K562 (cell line): ENCODE data around the gene RHEB. TPM values are rescaled to one million over a fixed set of nuclear protein-coding genes. Genes with fewer than 3 reads are reported as not detected.

Source experiments
- BCOR ChIP-seq: fragments of 450-650 bp; IDR thresholded peaks from 2 replicates; pipeline ENCODE4 v1.6.1; 2016
- CAMTA2 ChIP-seq: fragments of 250-450 bp; sonication (Bioruptor Pico); conservative IDR thresholded peaks from 2 replicates; pipeline ENCODE4 v1.5.1; 2022
- ESRRA ChIP-seq: fragments of 450-650 bp; IDR thresholded peaks from 2 replicates; pipeline ENCODE4 v1.6.1; 2014; ENCODE audit warnings: low read depth, mild to moderate bottlenecking, moderate library complexity, borderline replicate concordance
- HNRNPUL1 ChIP-seq: fragments of 200-400 bp; formaldehyde crosslinking; IDR thresholded peaks from 2 replicates; pipeline ENCODE4 v1.6.1; 2017; ENCODE audit warnings: low read length
- MBD2 ChIP-seq: sonication (generic); IDR thresholded peaks from 2 replicates; pipeline ENCODE4 v1.6.1; 2016; ENCODE audit warnings: low read depth, borderline replicate concordance
- NFYB ChIP-seq: IDR thresholded peaks from 2 replicates; pipeline ENCODE4 v1.6.1; 2011; ENCODE audit warnings: mild to moderate bottlenecking, moderate library complexity; ENCODE audit not compliant: insufficient read length; ENCODE audit errors: extremely low read depth
- RHOXF2B ChIP-seq: fragments of 250-450 bp; sonication (Bioruptor Pico); conservative IDR thresholded peaks from 2 replicates; pipeline ENCODE4 v1.5.1; 2021
- SMAD3 ChIP-seq: fragments of 450-650 bp; formaldehyde crosslinking; conservative IDR thresholded peaks from 2 replicates; pipeline ENCODE4 v1.4.0; 2020; ENCODE audit warnings: mild to moderate bottlenecking
- TEAD4 ChIP-seq, 2 experiments: sonication (generic) in 1 of 2; formaldehyde crosslinking in 1 of 2; IDR thresholded peaks; 2 replicates each; pipeline versions ENCODE4 v1.6.1 to v1.8.0; 2012 to 2022; ENCODE audit warnings: borderline replicate concordance in 1 of 2, inconsistent platforms in 1 of 2, low read length in 1 of 2, mild to moderate bottlenecking in 1 of 2, missing genetic modification reagents in 1 of 2
- ZNF175 ChIP-seq: fragments of 200-800 bp; sonication (Bioruptor generic); IDR thresholded peaks from 2 replicates; pipeline ENCODE4 v1.6.1; 2016; ENCODE audit warnings: low read depth, mild to moderate bottlenecking, missing genetic modification characterization, missing compliant biosample characterization
- ZSCAN32 ChIP-seq: fragments of 450-650 bp; formaldehyde crosslinking; IDR thresholded peaks from 2 replicates; pipeline ENCODE4 v1.4.0; 2020; ENCODE audit warnings: mild to moderate bottlenecking, moderate library complexity
- polyA plus RNA-seq, 8 experiments: library from polyadenylated mRNA; depleted of rRNA in 4 of 8; stranded (reverse) in 5 of 8; unstranded in 3 of 8; fragments of >200 nt; fragmentation: Nextera tagmentation in 2 of 8; fragmentation: Illumina TruSeq in 1 of 8; extraction: Ambion mirVana in 2 of 8; extraction: Trizol in 1 of 8; gene quantifications; 2 replicates each; pipeline versions ENCODE4 v1.2.1 to v1.2.3, GENCODE V29; 2011 to 2014; ENCODE audit warnings: inconsistent platforms in 1 of 8, missing spikeins in 1 of 8
- total RNA-seq, 7 experiments: library from RNA; depleted of rRNA in 6 of 7; stranded (reverse); fragments of >200 nt in 6 of 7; fragmentation: Illumina TruSeq in 2 of 7; extraction: Trizol in 2 of 7; gene quantifications; 2 replicates each; pipeline versions ENCODE4 v1.2.1 to v1.2.3, GENCODE V29; 2011 to 2021; ENCODE audit warnings: low replicate concordance in 1 of 7
- TF ChIP-seq, protein P1 (sequence below): fragments of 250-450 bp; sonication (Bioruptor Pico); IDR thresholded peaks from 2 replicates; pipeline ENCODE4 v1.5.0; 2021
- TF ChIP-seq, protein P2 (sequence below): fragments of 450-650 bp; IDR thresholded peaks from 2 replicates; pipeline ENCODE4 v1.6.1; 2017; ENCODE audit warnings: antibody characterized with exemption, mild to moderate bottlenecking
- TF ChIP-seq, protein P3 (sequence below): sonication (generic); formaldehyde crosslinking; IDR thresholded peaks from 2 replicates; pipeline ENCODE4 v1.8.0; 2022; ENCODE audit warnings: missing genetic modification reagents, mild to moderate bottlenecking, borderline replicate concordance
- TF ChIP-seq, protein P4 (sequence below): fragments of 450-650 bp; IDR thresholded peaks from 2 replicates; pipeline ENCODE4 v1.6.1; 2017; ENCODE audit warnings: mild to moderate bottlenecking, moderate library complexity
- TF ChIP-seq, protein P5 (sequence below): fragments of 200-400 bp; formaldehyde crosslinking; IDR thresholded peaks from 2 replicates; pipeline ENCODE4 v1.6.1; 2017; ENCODE audit warnings: mild to moderate bottlenecking, low read depth, low read length, moderate library complexity

The RHEB gene
- total and polyA plus RNA-seq, 9 of the 15 experiments (the other 6 are each of a cell fraction or from before 2014, with no cell fraction given), result 28.5 to 249 (median 182) TPM

DNA sequence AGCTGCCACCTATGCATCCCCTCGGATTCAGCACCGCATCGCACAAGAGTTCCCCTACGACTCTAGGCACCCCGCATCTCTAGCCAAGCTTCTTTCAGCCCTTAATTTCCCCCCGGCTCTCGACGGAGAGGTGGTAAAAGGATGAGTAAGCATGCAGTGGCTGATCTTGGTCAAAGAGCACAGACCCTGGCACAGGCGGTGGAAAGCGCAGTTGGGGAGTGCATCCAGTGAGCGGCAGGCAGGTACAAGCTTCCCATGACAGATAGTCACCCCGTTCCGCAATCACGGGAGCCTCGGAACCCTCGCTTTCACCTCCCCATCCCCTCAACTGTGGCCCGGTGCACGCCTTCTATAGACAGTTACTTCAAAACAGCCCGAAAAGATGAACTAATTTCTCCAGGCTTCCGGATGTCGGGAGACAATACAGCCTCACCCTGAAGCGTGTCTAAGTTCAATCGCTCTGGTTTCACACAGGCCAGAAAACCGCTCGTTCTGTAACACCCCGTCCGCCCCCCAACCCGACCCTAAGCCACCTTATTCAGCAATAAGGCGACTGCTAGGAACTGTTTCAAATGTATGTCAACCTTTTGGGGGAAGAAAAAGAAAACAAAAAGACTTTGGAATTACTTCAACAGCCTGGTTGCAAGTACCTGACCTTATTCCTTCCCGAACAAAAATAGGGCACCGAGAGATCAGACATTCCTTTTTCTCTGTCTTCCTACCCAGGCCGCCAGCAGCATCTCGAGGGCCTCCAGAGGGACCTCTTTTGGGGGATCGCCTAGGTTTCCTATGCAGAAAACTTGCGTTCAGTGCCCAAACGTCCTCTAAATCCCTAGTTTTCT lies 1.4 kb downstream of the RHEB start (continued):
- TF ChIP-seq, protein P1, sequence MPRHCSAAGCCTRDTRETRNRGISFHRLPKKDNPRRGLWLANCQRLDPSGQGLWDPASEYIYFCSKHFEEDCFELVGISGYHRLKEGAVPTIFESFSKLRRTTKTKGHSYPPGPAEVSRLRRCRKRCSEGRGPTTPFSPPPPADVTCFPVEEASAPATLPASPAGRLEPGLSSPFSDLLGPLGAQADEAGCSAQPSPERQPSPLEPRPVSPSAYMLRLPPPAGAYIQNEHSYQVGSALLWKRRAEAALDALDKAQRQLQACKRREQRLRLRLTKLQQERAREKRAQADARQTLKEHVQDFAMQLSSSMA (CRISPR knock-in tag), result no peak
- 0 out of 2 replicates have a peak, but pooled peaks have one; percentile 8 for TF ChIP-seq BCOR
- TF ChIP-seq, protein P2, sequence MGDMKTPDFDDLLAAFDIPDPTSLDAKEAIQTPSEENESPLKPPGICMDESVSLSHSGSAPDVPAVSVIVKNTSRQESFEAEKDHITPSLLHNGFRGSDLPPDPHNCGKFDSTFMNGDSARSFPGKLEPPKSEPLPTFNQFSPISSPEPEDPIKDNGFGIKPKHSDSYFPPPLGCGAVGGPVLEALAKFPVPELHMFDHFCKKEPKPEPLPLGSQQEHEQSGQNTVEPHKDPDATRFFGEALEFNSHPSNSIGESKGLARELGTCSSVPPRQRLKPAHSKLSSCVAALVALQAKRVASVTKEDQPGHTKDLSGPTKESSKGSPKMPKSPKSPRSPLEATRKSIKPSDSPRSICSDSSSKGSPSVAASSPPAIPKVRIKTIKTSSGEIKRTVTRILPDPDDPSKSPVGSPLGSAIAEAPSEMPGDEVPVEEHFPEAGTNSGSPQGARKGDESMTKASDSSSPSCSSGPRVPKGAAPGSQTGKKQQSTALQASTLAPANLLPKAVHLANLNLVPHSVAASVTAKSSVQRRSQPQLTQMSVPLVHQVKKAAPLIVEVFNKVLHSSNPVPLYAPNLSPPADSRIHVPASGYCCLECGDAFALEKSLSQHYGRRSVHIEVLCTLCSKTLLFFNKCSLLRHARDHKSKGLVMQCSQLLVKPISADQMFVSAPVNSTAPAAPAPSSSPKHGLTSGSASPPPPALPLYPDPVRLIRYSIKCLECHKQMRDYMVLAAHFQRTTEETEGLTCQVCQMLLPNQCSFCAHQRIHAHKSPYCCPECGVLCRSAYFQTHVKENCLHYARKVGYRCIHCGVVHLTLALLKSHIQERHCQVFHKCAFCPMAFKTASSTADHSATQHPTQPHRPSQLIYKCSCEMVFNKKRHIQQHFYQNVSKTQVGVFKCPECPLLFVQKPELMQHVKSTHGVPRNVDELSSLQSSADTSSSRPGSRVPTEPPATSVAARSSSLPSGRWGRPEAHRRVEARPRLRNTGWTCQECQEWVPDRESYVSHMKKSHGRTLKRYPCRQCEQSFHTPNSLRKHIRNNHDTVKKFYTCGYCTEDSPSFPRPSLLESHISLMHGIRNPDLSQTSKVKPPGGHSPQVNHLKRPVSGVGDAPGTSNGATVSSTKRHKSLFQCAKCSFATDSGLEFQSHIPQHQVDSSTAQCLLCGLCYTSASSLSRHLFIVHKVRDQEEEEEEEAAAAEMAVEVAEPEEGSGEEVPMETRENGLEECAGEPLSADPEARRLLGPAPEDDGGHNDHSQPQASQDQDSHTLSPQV, result no peak
- TF ChIP-seq MBD2, result no peak
- TF ChIP-seq NFYB, result no peak
- TF ChIP-seq RHOXF2B (CRISPR knock-in tag), result no peak
- no peak for TF ChIP-seq ZSCAN32
- no peak for TF ChIP-seq HNRNPUL1
- TF ChIP-seq TEAD4 (IDR thresholded peaks at IDR 0.05; ENCODE audit: low read length), result no peak
- no peak for TF ChIP-seq TEAD4 (CRISPR knock-in tag; IDR thresholded peaks at IDR 0.05; ENCODE audit: borderline replicate concordance)
- no peak for TF ChIP-seq CAMTA2 (CRISPR knock-in tag)
- TF ChIP-seq SMAD3, result no peak
- TF ChIP-seq, protein P3, sequence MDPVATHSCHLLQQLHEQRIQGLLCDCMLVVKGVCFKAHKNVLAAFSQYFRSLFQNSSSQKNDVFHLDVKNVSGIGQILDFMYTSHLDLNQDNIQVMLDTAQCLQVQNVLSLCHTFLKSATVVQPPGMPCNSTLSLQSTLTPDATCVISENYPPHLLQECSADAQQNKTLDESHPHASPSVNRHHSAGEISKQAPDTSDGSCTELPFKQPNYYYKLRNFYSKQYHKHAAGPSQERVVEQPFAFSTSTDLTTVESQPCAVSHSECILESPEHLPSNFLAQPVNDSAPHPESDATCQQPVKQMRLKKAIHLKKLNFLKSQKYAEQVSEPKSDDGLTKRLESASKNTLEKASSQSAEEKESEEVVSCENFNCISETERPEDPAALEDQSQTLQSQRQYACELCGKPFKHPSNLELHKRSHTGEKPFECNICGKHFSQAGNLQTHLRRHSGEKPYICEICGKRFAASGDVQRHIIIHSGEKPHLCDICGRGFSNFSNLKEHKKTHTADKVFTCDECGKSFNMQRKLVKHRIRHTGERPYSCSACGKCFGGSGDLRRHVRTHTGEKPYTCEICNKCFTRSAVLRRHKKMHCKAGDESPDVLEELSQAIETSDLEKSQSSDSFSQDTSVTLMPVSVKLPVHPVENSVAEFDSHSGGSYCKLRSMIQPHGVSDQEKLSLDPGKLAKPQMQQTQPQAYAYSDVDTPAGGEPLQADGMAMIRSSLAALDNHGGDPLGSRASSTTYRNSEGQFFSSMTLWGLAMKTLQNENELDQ (CRISPR knock-in tag), result no peak
- TF ChIP-seq, protein P4, sequence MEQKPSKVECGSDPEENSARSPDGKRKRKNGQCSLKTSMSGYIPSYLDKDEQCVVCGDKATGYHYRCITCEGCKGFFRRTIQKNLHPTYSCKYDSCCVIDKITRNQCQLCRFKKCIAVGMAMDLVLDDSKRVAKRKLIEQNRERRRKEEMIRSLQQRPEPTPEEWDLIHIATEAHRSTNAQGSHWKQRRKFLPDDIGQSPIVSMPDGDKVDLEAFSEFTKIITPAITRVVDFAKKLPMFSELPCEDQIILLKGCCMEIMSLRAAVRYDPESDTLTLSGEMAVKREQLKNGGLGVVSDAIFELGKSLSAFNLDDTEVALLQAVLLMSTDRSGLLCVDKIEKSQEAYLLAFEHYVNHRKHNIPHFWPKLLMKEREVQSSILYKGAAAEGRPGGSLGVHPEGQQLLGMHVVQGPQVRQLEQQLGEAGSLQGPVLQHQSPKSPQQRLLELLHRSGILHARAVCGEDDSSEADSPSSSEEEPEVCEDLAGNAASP, result no peak
- TF ChIP-seq ZNF175 (CRISPR knock-in tag), result no peak
- TF ChIP-seq, protein P5, sequence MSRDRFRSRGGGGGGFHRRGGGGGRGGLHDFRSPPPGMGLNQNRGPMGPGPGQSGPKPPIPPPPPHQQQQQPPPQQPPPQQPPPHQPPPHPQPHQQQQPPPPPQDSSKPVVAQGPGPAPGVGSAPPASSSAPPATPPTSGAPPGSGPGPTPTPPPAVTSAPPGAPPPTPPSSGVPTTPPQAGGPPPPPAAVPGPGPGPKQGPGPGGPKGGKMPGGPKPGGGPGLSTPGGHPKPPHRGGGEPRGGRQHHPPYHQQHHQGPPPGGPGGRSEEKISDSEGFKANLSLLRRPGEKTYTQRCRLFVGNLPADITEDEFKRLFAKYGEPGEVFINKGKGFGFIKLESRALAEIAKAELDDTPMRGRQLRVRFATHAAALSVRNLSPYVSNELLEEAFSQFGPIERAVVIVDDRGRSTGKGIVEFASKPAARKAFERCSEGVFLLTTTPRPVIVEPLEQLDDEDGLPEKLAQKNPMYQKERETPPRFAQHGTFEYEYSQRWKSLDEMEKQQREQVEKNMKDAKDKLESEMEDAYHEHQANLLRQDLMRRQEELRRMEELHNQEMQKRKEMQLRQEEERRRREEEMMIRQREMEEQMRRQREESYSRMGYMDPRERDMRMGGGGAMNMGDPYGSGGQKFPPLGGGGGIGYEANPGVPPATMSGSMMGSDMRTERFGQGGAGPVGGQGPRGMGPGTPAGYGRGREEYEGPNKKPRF, result no peak
- TF ChIP-seq ESRRA, result no peak
